ENCODE data around the gene ALDH4A1. TPM values are rescaled to one million over a fixed set of nuclear protein-coding genes. Genes with fewer than 3 reads are reported as not detected.

ALDH4A1 gene
- total and polyA plus RNA-seq, 10 of the 15 experiments (the other 5 are each of a cell fraction or from before 2014, with no cell fraction given): 0.06 to 25.5 (median 13.0) TPM

DNA sequence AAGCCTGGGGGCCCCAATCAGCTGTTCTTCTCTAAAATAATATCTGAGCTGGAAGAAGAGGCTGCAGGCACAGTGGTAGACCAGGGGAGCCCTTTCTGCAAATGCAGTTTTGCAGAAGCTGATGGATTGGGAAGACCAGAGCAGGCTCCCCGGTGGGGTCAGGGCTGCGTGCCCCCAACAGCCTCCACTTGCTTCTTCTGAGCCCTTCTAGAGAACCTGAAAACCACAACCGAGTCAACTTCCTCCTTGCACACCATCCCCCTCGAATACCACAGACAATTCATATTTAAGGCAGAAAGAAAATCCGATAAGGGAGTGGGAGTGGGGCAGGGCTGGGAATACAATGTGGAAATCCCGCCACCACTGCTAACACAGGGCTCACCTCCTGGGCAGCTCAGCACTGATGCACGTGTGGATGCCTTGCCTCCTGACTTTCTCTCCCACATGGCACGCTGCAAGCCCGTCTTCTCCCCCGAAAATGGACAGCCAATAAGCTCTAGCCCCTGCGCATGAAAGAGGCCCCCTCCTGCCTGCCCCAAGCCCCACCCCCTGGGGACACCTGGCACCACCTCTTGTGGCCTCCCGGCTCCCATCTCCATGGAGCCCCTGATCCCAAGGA, 25.4 kb upstream of the ALDH4A1 start (continued):
- TF ChIP-seq EGR1 (IDR thresholded peaks at IDR 0.05; ENCODE audit: borderline replicate concordance in 1 of 2, low read depth in 2 of 2, low read length in 2 of 2) (no peak), HDAC6 (IDR thresholded peaks at IDR 0.05; ENCODE audit: unreplicated experiment) (no peak), ZBED1 (IDR thresholded peaks at IDR 0.05; ENCODE audit: borderline replicate concordance) (no peak), MEF2B (IDR thresholded peaks at IDR 0.05; ENCODE audit: partially characterized antibody, poor library complexity, severe bottlenecking) (no peak), RUNX3 (IDR thresholded peaks at IDR 0.05; ENCODE audit: low read length) (peak; percentile 97), EZH2 (IDR thresholded peaks at IDR 0.05; ENCODE audit: borderline replicate concordance, control insufficient read depth, low read depth, low read length) (no peak), JUNB (IDR thresholded peaks at IDR 0.05) (no peak), ETV6 (conservative IDR thresholded peaks at IDR 0.05 in 1 of 2, IDR thresholded peaks at IDR 0.05 in 1 of 2; ENCODE audit: borderline replicate concordance in 1 of 2, low read depth in 1 of 2) (peak in 1 of 2 experiments; percentile 50; a peak in 1 of 4 replicates), STAT1 (conservative IDR thresholded peaks at IDR 0.05) (no peak), NFIC (IDR thresholded peaks at IDR 0.05; ENCODE audit: low read depth, low read length) (0 out of 2 replicates have a peak, but pooled peaks have one; percentile 17), IRF4 (IDR thresholded peaks at IDR 0.05; ENCODE audit: low read depth, low read length) (0 out of 2 replicates have a peak, but pooled peaks have one; percentile 35), SIX5 (IDR thresholded peaks at IDR 0.05; ENCODE audit: low read depth, low read length, severe bottlenecking) (no peak), SMAD1 (IDR thresholded peaks at IDR 0.05; ENCODE audit: low read depth, partially characterized antibody) (no peak), HDGF (IDR thresholded peaks at IDR 0.05) (0 out of 2 replicates have a peak, but pooled peaks have one; percentile 19), CHD2 (IDR thresholded peaks at IDR 0.05; ENCODE audit: borderline replicate concordance, low read depth, low read length) (peak; percentile 60; the same call in 1 of the 2 replicates), MYC (IDR thresholded peaks at IDR 0.05; ENCODE audit: insufficient read depth, insufficient read length, insufficient replicate concordance, low read length, severe bottlenecking) (no peak), SMAD5 (IDR thresholded peaks at IDR 0.05; ENCODE audit: low read depth) (no peak), CHD4 (IDR thresholded peaks at IDR 0.05) (no peak)
- TF ChIP-seq, protein P1, sequence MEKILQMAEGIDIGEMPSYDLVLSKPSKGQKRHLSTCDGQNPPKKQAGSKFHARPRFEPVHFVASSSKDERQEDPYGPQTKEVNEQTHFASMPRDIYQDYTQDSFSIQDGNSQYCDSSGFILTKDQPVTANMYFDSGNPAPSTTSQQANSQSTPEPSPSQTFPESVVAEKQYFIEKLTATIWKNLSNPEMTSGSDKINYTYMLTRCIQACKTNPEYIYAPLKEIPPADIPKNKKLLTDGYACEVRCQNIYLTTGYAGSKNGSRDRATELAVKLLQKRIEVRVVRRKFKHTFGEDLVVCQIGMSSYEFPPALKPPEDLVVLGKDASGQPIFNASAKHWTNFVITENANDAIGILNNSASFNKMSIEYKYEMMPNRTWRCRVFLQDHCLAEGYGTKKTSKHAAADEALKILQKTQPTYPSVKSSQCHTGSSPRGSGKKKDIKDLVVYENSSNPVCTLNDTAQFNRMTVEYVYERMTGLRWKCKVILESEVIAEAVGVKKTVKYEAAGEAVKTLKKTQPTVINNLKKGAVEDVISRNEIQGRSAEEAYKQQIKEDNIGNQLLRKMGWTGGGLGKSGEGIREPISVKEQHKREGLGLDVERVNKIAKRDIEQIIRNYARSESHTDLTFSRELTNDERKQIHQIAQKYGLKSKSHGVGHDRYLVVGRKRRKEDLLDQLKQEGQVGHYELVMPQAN (conservative IDR thresholded peaks at IDR 0.05): 0 out of 2 replicates have a peak, but pooled peaks have one; percentile 16
- TF ChIP-seq, protein P2, sequence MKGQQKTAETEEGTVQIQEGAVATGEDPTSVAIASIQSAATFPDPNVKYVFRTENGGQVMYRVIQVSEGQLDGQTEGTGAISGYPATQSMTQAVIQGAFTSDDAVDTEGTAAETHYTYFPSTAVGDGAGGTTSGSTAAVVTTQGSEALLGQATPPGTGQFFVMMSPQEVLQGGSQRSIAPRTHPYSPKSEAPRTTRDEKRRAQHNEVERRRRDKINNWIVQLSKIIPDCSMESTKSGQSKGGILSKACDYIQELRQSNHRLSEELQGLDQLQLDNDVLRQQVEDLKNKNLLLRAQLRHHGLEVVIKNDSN (IDR thresholded peaks at IDR 0.05; ENCODE audit: borderline replicate concordance, extremely low read length, insufficient read depth, low read depth, low read length): no peak
- TF ChIP-seq, protein P3, sequence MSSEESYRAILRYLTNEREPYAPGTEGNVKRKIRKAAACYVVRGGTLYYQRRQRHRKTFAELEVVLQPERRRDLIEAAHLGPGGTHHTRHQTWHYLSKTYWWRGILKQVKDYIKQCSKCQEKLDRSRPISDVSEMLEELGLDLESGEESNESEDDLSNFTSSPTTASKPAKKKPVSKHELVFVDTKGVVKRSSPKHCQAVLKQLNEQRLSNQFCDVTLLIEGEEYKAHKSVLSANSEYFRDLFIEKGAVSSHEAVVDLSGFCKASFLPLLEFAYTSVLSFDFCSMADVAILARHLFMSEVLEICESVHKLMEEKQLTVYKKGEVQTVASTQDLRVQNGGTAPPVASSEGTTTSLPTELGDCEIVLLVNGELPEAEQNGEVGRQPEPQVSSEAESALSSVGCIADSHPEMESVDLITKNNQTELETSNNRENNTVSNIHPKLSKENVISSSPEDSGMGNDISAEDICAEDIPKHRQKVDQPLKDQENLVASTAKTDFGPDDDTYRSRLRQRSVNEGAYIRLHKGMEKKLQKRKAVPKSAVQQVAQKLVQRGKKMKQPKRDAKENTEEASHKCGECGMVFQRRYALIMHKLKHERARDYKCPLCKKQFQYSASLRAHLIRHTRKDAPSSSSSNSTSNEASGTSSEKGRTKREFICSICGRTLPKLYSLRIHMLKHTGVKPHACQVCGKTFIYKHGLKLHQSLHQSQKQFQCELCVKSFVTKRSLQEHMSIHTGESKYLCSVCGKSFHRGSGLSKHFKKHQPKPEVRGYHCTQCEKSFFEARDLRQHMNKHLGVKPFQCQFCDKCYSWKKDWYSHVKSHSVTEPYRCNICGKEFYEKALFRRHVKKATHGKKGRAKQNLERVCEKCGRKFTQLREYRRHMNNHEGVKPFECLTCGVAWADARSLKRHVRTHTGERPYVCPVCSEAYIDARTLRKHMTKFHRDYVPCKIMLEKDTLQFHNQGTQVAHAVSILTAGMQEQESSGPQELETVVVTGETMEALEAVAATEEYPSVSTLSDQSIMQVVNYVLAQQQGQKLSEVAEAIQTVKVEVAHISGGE (CRISPR knock-in tag; IDR thresholded peaks at IDR 0.05): no peak
- TF ChIP-seq, protein P4, sequence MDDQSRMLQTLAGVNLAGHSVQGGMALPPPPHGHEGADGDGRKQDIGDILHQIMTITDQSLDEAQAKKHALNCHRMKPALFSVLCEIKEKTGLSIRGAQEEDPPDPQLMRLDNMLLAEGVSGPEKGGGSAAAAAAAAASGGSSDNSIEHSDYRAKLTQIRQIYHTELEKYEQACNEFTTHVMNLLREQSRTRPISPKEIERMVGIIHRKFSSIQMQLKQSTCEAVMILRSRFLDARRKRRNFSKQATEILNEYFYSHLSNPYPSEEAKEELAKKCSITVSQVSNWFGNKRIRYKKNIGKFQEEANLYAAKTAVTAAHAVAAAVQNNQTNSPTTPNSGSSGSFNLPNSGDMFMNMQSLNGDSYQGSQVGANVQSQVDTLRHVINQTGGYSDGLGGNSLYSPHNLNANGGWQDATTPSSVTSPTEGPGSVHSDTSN (IDR thresholded peaks at IDR 0.05; ENCODE audit: insufficient replicate concordance, low read depth, low read length): no peak
